Right lobe of liver (tissue), 4 donors: ENCODE measurements around the gene ORC6.
"Not testable (repeated sequence)": the region's sequence is repeated elsewhere in the genome, so short reads cannot be mapped to it uniquely, and the experiment has no call there.

Experiments
- CTCF ChIP-seq, 4 donors: fragments of 200-600 bp in 3 of 4; fragments of 450-650 bp in 1 of 4; IDR thresholded peaks; one replicate each; pipeline versions ENCODE4 v1.5.1 to v1.8.0; 2016 to 2022; ENCODE audit warnings: antibody characterized with exemption in 4 of 4, mild to moderate bottlenecking in 2 of 4
- POLR2A ChIP-seq: fragments of 450-650 bp; IDR thresholded peaks from one replicate; pipeline ENCODE4 v1.6.1; 2017; ENCODE audit warnings: antibody characterized with exemption, mild to moderate bottlenecking
- donor health status: DM: no; HTN: no; CAD: no.
- donor health status: DM: no; HTN: no; CAD: no.
- donor health status: DM: no; HTN: yes; CAD: no.

GRCh38 chr16:46681867-46682266, 7.6 kb upstream of the ORC6 start:
- not testable (repeated sequence) for TF ChIP-seq POLR2A; CTCF (IDR thresholded peaks at IDR 0.05)
